GM19463 (cell line): ENCODE results near the gene NT5DC1.
A peak's percentile ranks its signal among the peaks of the same experiment; 100 is the strongest.

Experiments used
- ATAC-seq: cut with Tn5 transposase; IDR thresholded peaks from one replicate; pipeline ENCODE4 v1.9.1; 2021; ENCODE audit warnings: mild to moderate bottlenecking, moderate library complexity; ENCODE audit not compliant: unreplicated experiment

Gene NT5DC1

GRCh38 chr6:116133453-116133852 is 32.8 kb downstream of the NT5DC1 start:
- ATAC-seq = no peak

GRCh38 chr6:116136373-116136772 is 35.7 kb downstream of the NT5DC1 start:
- no peak for ATAC-seq

DNA sequence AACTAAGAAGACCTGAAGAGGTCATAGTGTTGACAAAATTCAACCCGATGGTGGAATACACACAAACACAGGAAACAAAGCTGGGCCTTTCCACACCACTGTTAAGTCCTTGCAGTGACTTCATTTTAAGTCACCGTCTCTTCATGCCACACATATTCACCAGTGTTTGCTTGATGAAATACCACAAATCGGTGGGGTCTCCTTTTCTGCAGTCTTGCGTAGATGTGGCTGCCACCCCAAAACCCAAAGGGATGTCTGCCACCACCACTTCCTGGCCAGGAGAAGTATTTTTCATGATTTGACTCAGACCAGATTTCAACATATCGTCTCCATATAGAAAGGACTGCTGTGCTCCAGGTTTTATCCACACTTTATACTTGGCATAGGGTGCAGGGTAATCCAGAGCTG is 36.3 kb downstream of the NT5DC1 start:
- no peak for ATAC-seq

DNA sequence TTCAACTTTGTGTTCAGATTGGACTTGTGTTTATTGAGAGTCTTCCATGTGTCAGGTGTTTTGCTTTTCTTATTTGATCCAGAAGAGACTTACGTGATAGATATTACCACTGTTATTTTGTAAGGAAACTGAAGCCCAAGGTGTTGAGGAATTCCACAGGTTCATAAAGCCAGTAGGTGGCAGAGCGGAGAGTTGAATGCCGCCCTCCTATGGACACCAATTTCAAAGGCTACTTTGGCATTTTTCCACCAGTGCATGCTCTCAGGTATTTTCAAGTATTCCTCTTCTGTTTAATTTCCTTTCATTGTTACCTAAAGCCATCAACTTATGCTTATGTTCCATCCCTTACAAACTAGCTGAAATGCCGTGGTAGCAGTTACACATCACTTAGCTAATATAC is 39.3 kb downstream of the NT5DC1 start:
- no peak for ATAC-seq

GRCh38 chr6:116144605-116145004 is 44.0 kb downstream of the NT5DC1 start:
- ATAC-seq = no peak

- no peak for ATAC-seq
Measured at GRCh38 chr6:116145803-116146675, 45.4 kb downstream of the NT5DC1 start.

- ATAC-seq = no peak
Measured at GRCh38 chr6:116152620-116153019, 52.0 kb downstream of the NT5DC1 start.

DNA sequence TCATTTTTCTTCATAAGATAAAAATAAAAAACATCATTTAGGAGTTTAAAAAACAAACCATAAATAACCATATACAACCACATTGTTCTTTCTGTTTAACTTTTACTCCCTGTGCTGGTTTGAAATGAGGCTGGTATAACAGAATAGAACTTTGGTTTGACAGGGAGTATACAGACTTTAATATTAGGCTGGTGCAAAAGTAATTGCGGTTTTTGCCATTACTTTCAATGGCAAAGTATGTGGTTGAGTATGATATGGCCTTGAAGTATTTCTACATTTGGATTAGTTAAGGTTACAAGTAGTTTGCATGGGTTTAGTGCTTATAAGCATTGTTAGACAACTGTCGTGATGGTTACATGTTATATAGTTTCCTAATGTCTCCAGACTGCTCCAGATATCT is 54.2 kb downstream of the NT5DC1 start:
- no peak for ATAC-seq

GRCh38 chr6:116156405-116157326 is 56.0 kb downstream of the NT5DC1 start:
- no peak for ATAC-seq

DNA sequence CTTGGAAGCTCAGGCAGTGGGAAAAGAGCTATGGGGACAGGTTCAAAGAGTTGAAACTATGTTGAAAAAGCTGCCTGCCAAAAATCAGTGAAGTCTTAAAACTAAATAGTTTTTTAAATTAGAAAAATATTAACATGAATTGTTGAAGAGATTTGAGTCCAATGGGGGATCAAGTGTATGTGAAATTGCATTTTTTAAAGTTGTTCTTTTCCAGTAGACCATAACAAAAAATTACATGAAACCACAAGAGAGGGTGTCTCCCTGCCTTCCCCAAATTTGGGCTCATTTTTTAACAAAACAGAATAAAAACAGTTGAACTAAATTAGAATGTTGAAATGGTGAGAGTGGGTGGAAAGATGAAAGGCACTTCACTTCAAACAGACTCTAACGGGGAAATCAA is 56.7 kb downstream of the NT5DC1 start:
- no peak for ATAC-seq

GRCh38 chr6:116158641-116159040 is 58.0 kb downstream of the NT5DC1 start:
- ATAC-seq = no peak

DNA sequence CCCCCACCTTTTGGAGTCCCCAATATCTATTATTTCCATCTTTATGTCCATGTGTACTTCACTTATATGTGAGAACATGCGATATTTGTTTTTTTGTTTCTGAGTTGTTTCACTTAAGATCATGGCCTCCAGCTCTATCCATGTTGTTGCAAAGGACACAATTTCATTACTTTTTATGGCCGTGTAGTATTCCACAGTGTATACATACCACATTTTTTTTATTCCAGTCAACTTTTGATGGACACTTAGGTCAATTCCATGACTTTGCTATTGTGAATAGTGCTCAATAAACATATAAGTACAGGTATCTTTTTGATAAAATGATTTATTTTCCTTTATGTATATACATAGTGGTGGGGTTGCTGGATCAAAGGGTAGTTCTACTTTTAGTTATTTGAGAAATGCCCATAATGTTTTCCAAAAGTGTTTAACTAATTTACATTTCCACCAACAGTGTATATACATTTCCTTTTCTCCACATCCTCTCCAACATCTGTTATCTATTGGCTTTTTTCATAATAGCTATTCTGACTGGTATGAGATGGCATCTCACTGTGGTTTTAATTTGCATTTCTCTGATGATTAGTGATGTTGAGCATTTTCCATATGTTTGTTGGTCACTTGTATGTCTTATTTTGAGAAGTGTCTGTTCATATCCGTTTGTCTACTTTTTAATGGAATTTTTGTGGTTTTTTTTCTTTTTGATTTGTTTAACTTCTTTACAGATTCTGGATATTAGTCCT is 59.3 kb downstream of the NT5DC1 start:
- no peak for ATAC-seq

- peak; percentile 74 for ATAC-seq
Measured at GRCh38 chr6:116165596-116165995, 64.9 kb downstream of the NT5DC1 start.

DNA sequence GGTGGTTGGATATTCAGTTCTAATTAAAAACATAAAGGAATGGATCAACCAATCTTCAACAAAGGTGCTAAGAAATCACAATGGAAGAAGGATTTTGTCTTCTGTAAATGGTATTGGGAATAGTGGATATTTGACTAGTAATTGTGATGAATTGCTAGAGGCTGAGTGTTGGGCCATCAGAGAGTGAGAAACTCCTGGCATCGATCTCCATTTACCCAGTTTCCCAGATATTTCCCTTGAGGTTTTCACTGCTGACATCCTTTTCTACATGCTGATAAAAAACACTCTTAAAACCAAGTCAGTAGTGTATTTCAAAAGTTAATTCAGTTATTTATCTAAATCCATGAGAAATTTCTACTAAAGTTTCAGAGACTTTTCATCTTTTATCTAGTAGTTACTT is 65.7 kb downstream of the NT5DC1 start:
- ATAC-seq = no peak

- no peak for ATAC-seq
Measured at GRCh38 chr6:116168148-116168547, 67.5 kb downstream of the NT5DC1 start.

- ATAC-seq = no peak
Measured at GRCh38 chr6:116169880-116170279, 69.2 kb downstream of the NT5DC1 start.

GRCh38 chr6:116170358-116171057 is 69.9 kb downstream of the NT5DC1 start:
- no peak for ATAC-seq

GRCh38 chr6:116173928-116174327 is 73.3 kb downstream of the NT5DC1 start:
- ATAC-seq = no peak

- ATAC-seq = no peak
Measured at GRCh38 chr6:116175344-116175743, 74.7 kb downstream of the NT5DC1 start.

- no peak for ATAC-seq
Measured at GRCh38 chr6:116176596-116176995, 75.9 kb downstream of the NT5DC1 start.
